Ishikawa (cell line): ENCODE data around the gene MMAB.

Experiments
- MAX ChIP-seq: IDR thresholded peaks from 2 replicates; pipeline ENCODE4 v1.6.1; 2012
- TAF1 ChIP-seq: IDR thresholded peaks from 2 replicates; pipeline ENCODE4 v1.6.1; 2012; ENCODE audit warnings: low read depth, mild to moderate bottlenecking

- TF ChIP-seq TAF1: no peak
- TF ChIP-seq MAX: no peak
Measured at GRCh38 chr12:109557200-109557599, 16.1 kb downstream of the MMAB start.
